Esophagus squamous epithelium (tissue), 4 donors: ENCODE results near the gene ADIG.

Source experiments
- CTCF ChIP-seq, 6 experiments: fragments of 450-650 bp in 4 of 6; fragments of 200-600 bp in 2 of 6; sonication (generic) in 2 of 6; IDR thresholded peaks; one replicate each; pipeline ENCODE4 v1.5.1; 2016 to 2019; ENCODE audit warnings: antibody characterized with exemption in 6 of 6, mild to moderate bottlenecking in 4 of 6, moderate library complexity in 4 of 6
- POLR2A ChIP-seq, 4 donors: fragments of 450-650 bp; IDR thresholded peaks; one replicate each; pipeline ENCODE4 v1.6.1; 2017; ENCODE audit warnings: antibody characterized with exemption in 4 of 4, mild to moderate bottlenecking in 4 of 4, moderate library complexity in 3 of 4

GRCh38 chr20:38635721-38636288 is 54.8 kb downstream of the ADIG start:
- no peak for TF ChIP-seq CTCF (IDR thresholded peaks at IDR 0.05)
- no peak for TF ChIP-seq POLR2A (IDR thresholded peaks at IDR 0.05)
